ENCODE data around the gene MYMX. TPM values are rescaled to one million over a fixed set of nuclear protein-coding genes. Genes with fewer than 3 reads are reported as not detected.

The MYMX gene
- total RNA-seq, 1 experiment from 2014 or later, result not detected

DNA sequence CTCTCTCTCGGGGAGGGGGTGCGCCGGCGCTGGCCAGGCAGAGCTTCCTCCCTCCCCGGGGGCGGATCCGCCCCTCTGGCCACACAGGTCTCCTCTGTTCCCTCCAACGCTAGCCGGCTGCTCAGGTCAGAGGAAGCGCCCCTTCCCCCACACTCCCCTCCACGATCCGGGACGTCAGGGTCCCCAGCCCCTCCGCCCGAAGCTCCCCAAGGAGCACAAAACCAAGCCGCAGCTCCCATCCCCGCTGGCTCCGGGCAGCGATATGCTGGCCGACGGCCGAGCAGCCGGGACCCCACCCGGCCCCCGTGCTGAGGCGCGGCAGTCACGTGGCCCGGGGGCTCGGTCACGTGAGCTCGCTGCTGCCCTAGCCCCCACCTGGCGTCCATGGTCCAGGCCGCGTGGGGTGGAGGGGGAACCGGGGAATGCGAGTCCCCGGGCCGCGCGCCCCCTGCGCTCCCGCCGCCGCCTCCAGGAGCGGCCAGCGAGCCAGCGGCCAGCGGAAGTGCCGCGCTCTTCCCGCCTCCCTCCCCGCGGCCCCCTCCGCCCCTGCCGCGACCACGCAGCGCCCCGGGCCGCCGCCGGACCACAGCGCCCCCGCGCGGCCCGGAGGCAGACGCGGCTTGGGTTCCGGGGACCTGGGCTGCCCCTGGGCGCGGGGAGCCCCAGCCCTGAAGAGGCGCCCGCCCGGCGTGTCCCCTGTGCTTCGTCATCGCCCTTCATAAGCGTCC is 40.5 kb downstream of the MYMX start, which contains the start of gene SLC35B2:
SLC35B2 (minus strand) TSS at position 504 of the 728 bp plus-strand sequence; CDS start at position 386, 118 bp downstream.
- Mint-ChIP-seq H3K9me3 (ENCODE audit: low read depth, unreplicated experiment) (no peaks in the 10 kb centered on the region), H3K4me3 (ENCODE audit: low read depth, unreplicated experiment) (peak within 1 kb of the TSS; percentile 86), H3K4me1 (ENCODE audit: low read depth, unreplicated experiment) (peaks cover 74% of the 10 kb centered on the region), H3K36me3 (ENCODE audit: insufficient read depth, unreplicated experiment) (peaks cover 74% of the 10 kb centered on the region), H3K27me3 (ENCODE audit: unreplicated experiment) (no peaks in the 10 kb centered on the region), H3K27ac (ENCODE audit: unreplicated experiment) (peak within 1 kb of the TSS; percentile 89)
- no TSS peak for BruUV-seq (replicated peaks)
- CTCF ChIA-PET, result interaction anchor here (0.6 to 1.8 kb wide), 10 partner anchors 10 to 835 kb away, joined by 3 to 14 read pairs (median 4); partner anchors contain the start of gene HSP90AB1
- peak; percentile 91 for DNase-seq
- intact Hi-C loops (cut with micrococcal nuclease; ENCODE audit: unreplicated experiment), result no loop called here
- peak; percentile 94 for TF ChIP-seq CTCF (IDR thresholded peaks at IDR 0.05; ENCODE audit: unreplicated experiment)

DNA sequence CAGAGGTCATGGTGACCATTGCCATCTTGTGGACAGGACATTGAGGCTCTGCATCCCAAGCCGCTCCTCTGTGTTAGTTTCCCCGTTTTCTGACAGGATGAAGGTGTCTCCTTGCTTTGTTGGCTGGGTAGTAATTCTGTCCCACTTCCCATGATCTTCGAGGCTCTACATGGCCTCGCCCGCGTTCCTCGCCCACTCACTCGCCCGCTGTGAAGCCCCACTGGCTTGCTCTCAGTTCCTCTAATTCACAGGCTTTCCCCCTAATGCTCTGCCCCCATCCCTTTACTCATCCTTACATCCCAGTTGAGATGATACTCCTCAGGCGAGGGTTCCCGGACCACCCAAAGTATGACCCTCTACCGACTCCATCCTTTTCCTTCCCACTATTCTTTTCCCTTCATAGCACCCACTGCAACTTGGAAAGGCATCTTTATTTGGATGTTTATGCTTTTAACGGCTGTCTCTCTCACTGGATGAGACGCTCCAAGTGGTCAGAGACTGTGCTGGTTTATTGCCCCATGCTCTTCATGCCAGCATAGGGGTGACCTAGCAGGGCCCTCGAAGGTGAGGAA is 41.1 kb downstream of the MYMX start:
- H3K4me3 Mint-ChIP-seq (ENCODE audit: low read depth, unreplicated experiment), result peak overlapping the region; percentile 86
- CTCF ChIA-PET, result interaction anchor here (1.8 kb wide), 1 partner anchor 11 kb away, joined by 14 read pairs; the partner anchor contains the start of gene HSP90AB1
- DNase-seq, result no peak
- BruUV-seq (replicated peaks), result no TSS peak
- peaks cover 76% of the 10 kb centered on the region for H3K4me1 Mint-ChIP-seq (ENCODE audit: low read depth, unreplicated experiment)
- no peaks in the 10 kb centered on the region for H3K9me3 Mint-ChIP-seq (ENCODE audit: low read depth, unreplicated experiment)
- H3K36me3 Mint-ChIP-seq (ENCODE audit: insufficient read depth, unreplicated experiment), result peaks cover 74% of the 10 kb centered on the region
- H3K27ac Mint-ChIP-seq (ENCODE audit: unreplicated experiment), result peak overlapping the region; percentile 89
- TF ChIP-seq CTCF (IDR thresholded peaks at IDR 0.05; ENCODE audit: unreplicated experiment), result no peak
- intact Hi-C loops (cut with micrococcal nuclease; ENCODE audit: unreplicated experiment), result no loop called here
- H3K27me3 Mint-ChIP-seq (ENCODE audit: unreplicated experiment), result no peaks in the 10 kb centered on the region

GRCh38 chr6:44258325-44258863 is 41.7 kb downstream of the MYMX start:
- peak overlapping the region; percentile 86 for H3K4me3 Mint-ChIP-seq (ENCODE audit: low read depth, unreplicated experiment)
- CTCF ChIA-PET, result no interaction called here
- intact Hi-C loops (cut with micrococcal nuclease; ENCODE audit: unreplicated experiment), result no loop called here
- H3K27me3 Mint-ChIP-seq (ENCODE audit: unreplicated experiment), result no peaks in the 10 kb centered on the region
- no peak for DNase-seq
- H3K4me1 Mint-ChIP-seq (ENCODE audit: low read depth, unreplicated experiment), result peaks cover 76% of the 10 kb centered on the region
- BruUV-seq (replicated peaks), result no TSS peak
- TF ChIP-seq CTCF (IDR thresholded peaks at IDR 0.05; ENCODE audit: unreplicated experiment), result no peak
- H3K27ac Mint-ChIP-seq (ENCODE audit: unreplicated experiment), result peak overlapping the region; percentile 89
- H3K36me3 Mint-ChIP-seq (ENCODE audit: insufficient read depth, unreplicated experiment), result peaks cover 74% of the 10 kb centered on the region
- H3K9me3 Mint-ChIP-seq (ENCODE audit: low read depth, unreplicated experiment), result no peaks in the 10 kb centered on the region

DNA sequence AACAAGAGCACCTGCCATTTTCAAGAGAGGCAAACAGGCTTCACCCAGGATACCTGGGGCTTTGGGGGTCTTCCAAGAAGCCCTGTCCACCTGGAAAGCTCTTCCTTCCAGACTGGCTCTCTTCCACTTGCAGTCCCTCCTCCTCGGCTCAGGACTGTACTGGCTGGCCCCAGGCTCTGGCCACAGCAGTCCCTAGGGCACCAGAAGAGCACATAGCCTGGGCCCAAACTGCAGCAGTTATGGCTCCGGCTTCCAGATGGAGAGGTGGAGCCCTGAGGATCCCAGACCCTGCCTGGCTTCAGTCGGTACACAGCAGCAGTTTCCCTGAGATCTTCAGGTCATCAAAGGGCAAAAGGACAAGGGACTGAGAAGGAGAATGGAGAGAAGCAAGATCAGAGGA is 42.2 kb downstream of the MYMX start:
- peaks cover 78% of the 10 kb centered on the region for H3K4me1 Mint-ChIP-seq (ENCODE audit: low read depth, unreplicated experiment)
- no TSS peak for BruUV-seq (replicated peaks)
- intact Hi-C loops (cut with micrococcal nuclease; ENCODE audit: unreplicated experiment), result no loop called here
- no peak for TF ChIP-seq CTCF (IDR thresholded peaks at IDR 0.05; ENCODE audit: unreplicated experiment)
- CTCF ChIA-PET, result no interaction called here
- H3K36me3 Mint-ChIP-seq (ENCODE audit: insufficient read depth, unreplicated experiment), result peaks cover 74% of the 10 kb centered on the region
- H3K9me3 Mint-ChIP-seq (ENCODE audit: low read depth, unreplicated experiment), result no peaks in the 10 kb centered on the region
- peak overlapping the region; percentile 89 for H3K27ac Mint-ChIP-seq (ENCODE audit: unreplicated experiment)
- no peak for DNase-seq
- H3K4me3 Mint-ChIP-seq (ENCODE audit: low read depth, unreplicated experiment), result peak overlapping the region; percentile 86
- H3K27me3 Mint-ChIP-seq (ENCODE audit: unreplicated experiment), result no peaks in the 10 kb centered on the region
